HG03196 (cell line): Measurements from ENCODE around the gene ACER3.
"Not testable (repeated sequence)": the region's sequence is repeated elsewhere in the genome, so short reads cannot be mapped to it uniquely, and the experiment has no call there.

Experiments
- ATAC-seq: cut with Tn5 transposase; IDR thresholded peaks from one replicate; pipeline ENCODE4 v1.9.1; 2021; ENCODE audit not compliant: unreplicated experiment

The ACER3 gene

GRCh38 chr11:77036398-77036797 lies 175.7 kb downstream of the ACER3 start:
- no peak for ATAC-seq

GRCh38 chr11:77037057-77037456 lies 176.3 kb downstream of the ACER3 start:
- no peak for ATAC-seq

GRCh38 chr11:77038029-77038824 lies 177.5 kb downstream of the ACER3 start:
- no peak for ATAC-seq

- no peak for ATAC-seq
These were observed 178.2 kb downstream of the ACER3 start for GRCh38 chr11:77038825-77039326.

- ATAC-seq, result no peak
These were observed 179.0 kb downstream of the ACER3 start for GRCh38 chr11:77039491-77040400.

GRCh38 chr11:77040401-77040777 lies 179.7 kb downstream of the ACER3 start:
- ATAC-seq, result no peak

- no peak for ATAC-seq
These were observed 180.2 kb downstream of the ACER3 start for GRCh38 chr11:77040889-77041288.

- ATAC-seq, result no peak
These were observed 181.5 kb downstream of the ACER3 start for GRCh38 chr11:77042111-77042726.

- no peak for ATAC-seq
These were observed 183.6 kb downstream of the ACER3 start for GRCh38 chr11:77044356-77044755.

GRCh38 chr11:77044886-77045285 lies 184.2 kb downstream of the ACER3 start:
- ATAC-seq, result no peak

- no peak for ATAC-seq
These were observed 185.4 kb downstream of the ACER3 start for GRCh38 chr11:77046060-77046501.

- peak; percentile 87 for ATAC-seq
These were observed 186.5 kb downstream of the ACER3 start for GRCh38 chr11:77047007-77047927.

GRCh38 chr11:77047928-77048446 lies 187.3 kb downstream of the ACER3 start:
- ATAC-seq, result not testable (repeated sequence)

GRCh38 chr11:77049026-77049425 lies 188.3 kb downstream of the ACER3 start:
- no peak for ATAC-seq

GRCh38 chr11:77051511-77051910 lies 190.8 kb downstream of the ACER3 start:
- no peak for ATAC-seq

- ATAC-seq, result no peak
These were observed 191.8 kb downstream of the ACER3 start for GRCh38 chr11:77052518-77052917.

GRCh38 chr11:77053217-77054015 lies 192.7 kb downstream of the ACER3 start:
- ATAC-seq, result no peak

GRCh38 chr11:77054084-77054483 lies 193.4 kb downstream of the ACER3 start:
- ATAC-seq, result no peak

- ATAC-seq, result no peak
These were observed 194.4 kb downstream of the ACER3 start for GRCh38 chr11:77055101-77055561.
